GM13977 (cell line): ENCODE results near the gene GARIN5B.
"Not testable (repeated sequence)": the region's sequence is repeated elsewhere in the genome, so short reads cannot be mapped to it uniquely, and the experiment has no call there.

Experiments used
- DNase-seq: peaks from one replicate; pipeline ENCODE4 v3.0.0; 2012; ENCODE audit warnings: low spot score
- in situ Hi-C: fragments of 300-500 bp; cut with MboI; formaldehyde crosslinking; loops from one replicate; pipeline ENCODE4 v1.12.0; 2022; ENCODE audit warnings: low sequenced_read_pairs, low pct_unique_long_range_greater_than_20kb, mixed read lengths, inconsistent platforms; ENCODE audit not compliant: unreplicated experiment
- TF ChIP-seq, protein P1 (sequence below): IDR thresholded peaks from 2 replicates; pipeline ENCODE4 v1.5.1; 2012; ENCODE audit warnings: mild to moderate bottlenecking, control low read depth; ENCODE audit not compliant: insufficient read depth; ENCODE audit errors: extremely low read depth, missing control alignments

GARIN5B gene

GRCh38 chr19:55341171-55341588 is 21.9 kb downstream of the GARIN5B start:
- peak; percentile 95 for DNase-seq
- TF ChIP-seq, protein P1, sequence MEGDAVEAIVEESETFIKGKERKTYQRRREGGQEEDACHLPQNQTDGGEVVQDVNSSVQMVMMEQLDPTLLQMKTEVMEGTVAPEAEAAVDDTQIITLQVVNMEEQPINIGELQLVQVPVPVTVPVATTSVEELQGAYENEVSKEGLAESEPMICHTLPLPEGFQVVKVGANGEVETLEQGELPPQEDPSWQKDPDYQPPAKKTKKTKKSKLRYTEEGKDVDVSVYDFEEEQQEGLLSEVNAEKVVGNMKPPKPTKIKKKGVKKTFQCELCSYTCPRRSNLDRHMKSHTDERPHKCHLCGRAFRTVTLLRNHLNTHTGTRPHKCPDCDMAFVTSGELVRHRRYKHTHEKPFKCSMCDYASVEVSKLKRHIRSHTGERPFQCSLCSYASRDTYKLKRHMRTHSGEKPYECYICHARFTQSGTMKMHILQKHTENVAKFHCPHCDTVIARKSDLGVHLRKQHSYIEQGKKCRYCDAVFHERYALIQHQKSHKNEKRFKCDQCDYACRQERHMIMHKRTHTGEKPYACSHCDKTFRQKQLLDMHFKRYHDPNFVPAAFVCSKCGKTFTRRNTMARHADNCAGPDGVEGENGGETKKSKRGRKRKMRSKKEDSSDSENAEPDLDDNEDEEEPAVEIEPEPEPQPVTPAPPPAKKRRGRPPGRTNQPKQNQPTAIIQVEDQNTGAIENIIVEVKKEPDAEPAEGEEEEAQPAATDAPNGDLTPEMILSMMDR = no peak
- in situ Hi-C loops = no loop called here

DNA sequence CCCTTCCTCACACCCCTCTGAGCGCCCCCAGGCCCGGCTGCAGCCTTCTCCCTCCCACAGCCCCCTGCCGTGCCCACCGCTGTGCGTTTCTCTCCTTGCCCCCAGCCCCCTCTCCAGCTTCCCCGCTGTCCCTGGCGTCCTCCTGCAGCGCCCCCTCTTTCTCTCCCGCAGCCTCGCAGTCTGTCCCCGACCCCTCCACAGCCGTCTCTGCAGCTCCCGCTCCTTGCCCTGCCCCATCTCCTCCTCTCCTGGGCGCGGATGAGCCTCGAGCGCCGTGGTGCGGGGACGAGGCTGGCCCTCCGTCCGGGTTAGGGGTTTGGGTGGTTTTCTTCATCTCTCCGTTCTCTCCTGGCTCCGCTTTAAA is 22.3 kb downstream of the GARIN5B start:
- DNase-seq = no peak
- TF ChIP-seq, protein P1 = peak; percentile 38
- in situ Hi-C loops = no loop called here

- in situ Hi-C loops = no loop called here
- TF ChIP-seq, protein P1 = no peak
- DNase-seq = no peak
These were observed 22.9 kb downstream of the GARIN5B start for GRCh38 chr19:55339889-55340783.

DNA sequence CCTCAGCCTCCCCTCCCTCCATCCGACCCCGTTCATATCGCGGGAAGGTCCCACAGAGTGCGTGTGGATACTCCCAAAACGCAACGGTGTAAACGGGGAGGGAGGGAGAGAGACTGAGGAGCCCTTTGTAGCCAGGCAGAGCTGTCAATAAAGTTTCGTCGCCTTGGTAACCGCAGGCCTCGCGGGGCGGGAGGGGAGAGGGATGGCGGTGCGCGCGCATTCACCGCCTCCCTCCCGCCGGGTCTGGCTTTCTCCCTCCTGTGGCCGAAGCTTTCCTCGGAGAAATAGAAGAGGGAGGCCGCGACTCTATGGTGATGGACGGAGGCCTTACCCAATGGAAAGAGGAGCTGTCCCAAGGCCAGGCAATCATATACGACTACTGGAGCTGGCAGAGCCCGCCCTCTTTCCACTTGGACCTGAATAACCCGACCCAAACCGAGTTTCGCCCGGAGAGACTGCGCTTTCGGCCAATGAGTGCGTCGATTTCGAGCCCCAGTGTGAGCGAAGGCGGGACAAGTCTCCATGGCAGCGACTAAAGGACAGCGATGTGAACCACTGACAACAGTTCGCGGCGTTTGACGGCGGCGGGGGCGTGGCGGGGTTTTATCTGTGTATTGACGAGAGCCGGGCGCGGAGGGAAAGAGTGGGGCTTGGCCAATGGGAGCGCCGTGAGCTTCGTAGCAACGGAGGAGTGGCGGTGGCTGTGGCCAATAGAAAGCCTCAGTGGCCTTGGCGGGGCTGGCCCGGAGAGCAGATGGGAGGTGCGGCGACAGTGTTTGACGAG is 23.8 kb downstream of the GARIN5B start, which contains the start of gene KMT5C:
Gene KMT5C, plus strand, starts transcription at position 772 of the 784 bp plus-strand sequence. CDS start 2,061 bp downstream, outside the sequence.
- DNase-seq = peak; percentile 99
- TF ChIP-seq, protein P1 = no peak
- in situ Hi-C loops = no loop called here

DNA sequence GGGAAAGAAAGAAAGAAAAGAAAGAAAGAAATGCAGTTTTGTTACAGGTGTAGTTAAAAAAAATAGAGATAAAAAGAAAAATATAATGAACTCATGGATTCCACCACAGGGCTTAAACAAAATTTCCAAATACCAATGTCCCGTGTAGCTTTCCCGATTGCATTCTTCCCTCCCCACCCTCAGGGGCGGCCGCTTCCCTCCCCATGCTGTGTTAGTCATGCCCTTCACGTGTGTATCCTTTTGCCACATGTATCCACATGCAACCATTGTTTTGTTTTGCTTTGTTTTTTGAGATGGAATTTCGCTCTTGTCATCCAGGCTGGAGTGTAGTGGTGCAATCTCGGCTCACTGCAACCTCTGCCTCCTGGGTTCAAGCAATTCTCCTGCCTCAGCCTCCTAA is 27.0 kb downstream of the GARIN5B start:
- in situ Hi-C loops = no loop called here
- TF ChIP-seq, protein P1 = no peak
- DNase-seq = no peak

DNA sequence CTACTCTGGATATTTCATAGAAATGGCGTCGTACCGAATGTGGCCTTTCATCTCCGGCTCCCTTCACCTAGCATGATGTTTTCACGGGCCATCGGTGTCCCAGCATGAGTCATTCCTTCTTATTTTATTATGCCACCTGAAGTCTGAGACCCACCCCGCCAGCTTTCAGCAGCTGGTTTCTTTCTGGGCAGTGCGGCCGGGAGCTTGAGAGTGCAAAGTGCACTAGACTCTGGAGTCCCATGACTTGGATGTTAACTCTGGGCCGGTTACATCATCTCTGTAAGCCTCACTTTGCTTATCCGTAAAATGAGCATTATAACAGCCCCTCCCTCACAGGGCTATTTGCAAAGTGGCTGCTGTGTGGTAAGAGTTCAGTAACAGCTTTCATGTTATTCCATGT is 29.2 kb downstream of the GARIN5B start:
- in situ Hi-C loops = no loop called here
- TF ChIP-seq, protein P1 = no peak
- DNase-seq = no peak

GRCh38 chr19:55329791-55330190 is 33.3 kb downstream of the GARIN5B start:
- DNase-seq = not testable (repeated sequence)

DNA sequence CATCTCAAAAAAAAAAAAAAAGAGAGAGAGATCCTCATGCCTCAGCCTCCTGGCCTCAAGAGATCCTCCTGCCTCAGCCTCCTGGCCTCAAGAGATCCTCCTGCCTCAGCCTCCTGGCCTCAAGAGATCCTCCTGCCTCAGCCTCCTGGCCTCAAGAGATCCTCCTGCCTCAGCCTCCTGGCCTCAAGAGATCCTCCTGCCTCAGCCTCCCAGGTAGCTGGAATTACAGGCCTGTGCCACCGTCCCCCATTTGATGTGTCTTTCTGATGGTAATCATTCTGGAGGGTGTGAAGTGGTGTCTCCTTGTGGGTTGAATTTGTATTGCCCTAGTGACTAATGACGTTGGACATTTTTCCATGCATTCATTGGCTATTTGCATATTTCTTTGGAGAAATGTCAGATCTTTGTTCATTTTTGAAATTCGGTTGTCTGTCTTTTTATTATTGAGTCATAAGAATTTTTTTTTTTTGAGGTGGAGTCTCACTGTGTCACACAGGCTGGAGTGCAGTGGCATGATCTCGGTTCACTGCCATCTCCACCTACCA is 34.2 kb downstream of the GARIN5B start:
- in situ Hi-C loops, DNase-seq: not testable (repeated sequence)

More at GRCh38 chr19:55329791-55330190, 33.3 kb downstream of the GARIN5B start:
- in situ Hi-C loops = not testable (repeated sequence)
